Measurements from ENCODE around the gene FCER2. TPM values are rescaled to one million over a fixed set of nuclear protein-coding genes. Genes with fewer than 3 reads are reported as not detected.

The FCER2 gene
- total RNA-seq, 1 experiment from 2014 or later = 0.48 TPM

DNA sequence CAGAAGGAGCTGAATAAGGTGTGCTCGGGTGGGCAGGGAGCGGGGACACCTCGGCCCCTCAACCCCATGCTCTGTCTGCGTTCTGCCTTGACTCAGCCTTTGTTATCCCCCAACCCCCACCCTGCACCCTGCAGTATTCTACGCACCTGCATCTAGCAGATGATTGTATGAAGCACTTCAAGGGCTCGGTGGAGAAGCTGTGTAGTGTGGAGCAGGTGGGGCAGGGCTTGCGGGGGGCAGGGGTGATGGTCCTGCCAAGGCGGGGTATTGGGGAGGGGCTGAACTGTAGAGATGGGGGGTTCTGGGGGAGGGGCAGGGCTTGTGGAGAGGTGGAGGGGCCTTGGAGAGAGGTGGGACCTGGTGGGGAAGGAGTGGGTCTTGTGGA lies 58.9 kb downstream of the FCER2 start:
- peaks cover 7% of the 10 kb centered on the region; the same call in 1 of the 2 replicates for H3K36me3 Mint-ChIP-seq
- TF ChIP-seq ZNF396 (CRISPR knock-in tag; IDR thresholded peaks at IDR 0.05; ENCODE audit: borderline replicate concordance) (no peak), ATF3 (CRISPR knock-in tag; conservative IDR thresholded peaks at IDR 0.05) (no peak), ZNF121 (CRISPR knock-in tag; IDR thresholded peaks at IDR 0.05) (no peak), NFATC4 (CRISPR knock-in tag; IDR thresholded peaks at IDR 0.05) (no peak), E2F5 (CRISPR knock-in tag; IDR thresholded peaks at IDR 0.05) (no peak), ETV6 (CRISPR knock-in tag; IDR thresholded peaks at IDR 0.05) (no peak), ZNF138 (CRISPR knock-in tag; conservative IDR thresholded peaks at IDR 0.05) (no peak), OVOL2 (CRISPR knock-in tag; IDR thresholded peaks at IDR 0.05; ENCODE audit: borderline replicate concordance) (no peak), ZNF281 (CRISPR knock-in tag; IDR thresholded peaks at IDR 0.05) (no peak)
- TF ChIP-seq, protein P1, sequence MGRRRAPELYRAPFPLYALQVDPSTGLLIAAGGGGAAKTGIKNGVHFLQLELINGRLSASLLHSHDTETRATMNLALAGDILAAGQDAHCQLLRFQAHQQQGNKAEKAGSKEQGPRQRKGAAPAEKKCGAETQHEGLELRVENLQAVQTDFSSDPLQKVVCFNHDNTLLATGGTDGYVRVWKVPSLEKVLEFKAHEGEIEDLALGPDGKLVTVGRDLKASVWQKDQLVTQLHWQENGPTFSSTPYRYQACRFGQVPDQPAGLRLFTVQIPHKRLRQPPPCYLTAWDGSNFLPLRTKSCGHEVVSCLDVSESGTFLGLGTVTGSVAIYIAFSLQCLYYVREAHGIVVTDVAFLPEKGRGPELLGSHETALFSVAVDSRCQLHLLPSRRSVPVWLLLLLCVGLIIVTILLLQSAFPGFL (CRISPR knock-in tag; IDR thresholded peaks at IDR 0.05; ENCODE audit: borderline replicate concordance) = no peak
- TF ChIP-seq, protein P2, sequence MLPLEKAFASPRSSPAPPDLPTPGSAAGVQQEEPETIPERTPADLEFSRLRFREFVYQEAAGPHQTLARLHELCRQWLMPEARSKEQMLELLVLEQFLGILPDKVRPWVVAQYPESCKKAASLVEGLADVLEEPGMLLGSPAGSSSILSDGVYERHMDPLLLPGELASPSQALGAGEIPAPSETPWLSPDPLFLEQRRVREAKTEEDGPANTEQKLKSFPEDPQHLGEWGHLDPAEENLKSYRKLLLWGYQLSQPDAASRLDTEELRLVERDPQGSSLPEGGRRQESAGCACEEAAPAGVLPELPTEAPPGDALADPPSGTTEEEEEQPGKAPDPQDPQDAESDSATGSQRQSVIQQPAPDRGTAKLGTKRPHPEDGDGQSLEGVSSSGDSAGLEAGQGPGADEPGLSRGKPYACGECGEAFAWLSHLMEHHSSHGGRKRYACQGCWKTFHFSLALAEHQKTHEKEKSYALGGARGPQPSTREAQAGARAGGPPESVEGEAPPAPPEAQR (CRISPR knock-in tag; IDR thresholded peaks at IDR 0.05) = no peak
- no peaks in the 10 kb centered on the region for H3K4me1 Mint-ChIP-seq
- DNase-seq (ENCODE audit: low spot score) (no peak), ATAC-seq (no peak)
- no peaks in the 10 kb centered on the region for H3K27me3 Mint-ChIP-seq (ENCODE audit: low read depth)
- CTCF ChIA-PET = interaction anchor here (1.4 to 2.8 kb wide), 3 partner anchors 38 to 157 kb away, joined by 3 to 37 read pairs (median 6); partner anchors contain the start of gene TRAPPC5
- no peak overlapping the region for H3K27ac Mint-ChIP-seq
- POLR2A ChIA-PET = no interaction called here
- no peak overlapping the region for H3K4me3 Mint-ChIP-seq
- H3K9me3 Mint-ChIP-seq = peaks cover 8% of the 10 kb centered on the region

DNA sequence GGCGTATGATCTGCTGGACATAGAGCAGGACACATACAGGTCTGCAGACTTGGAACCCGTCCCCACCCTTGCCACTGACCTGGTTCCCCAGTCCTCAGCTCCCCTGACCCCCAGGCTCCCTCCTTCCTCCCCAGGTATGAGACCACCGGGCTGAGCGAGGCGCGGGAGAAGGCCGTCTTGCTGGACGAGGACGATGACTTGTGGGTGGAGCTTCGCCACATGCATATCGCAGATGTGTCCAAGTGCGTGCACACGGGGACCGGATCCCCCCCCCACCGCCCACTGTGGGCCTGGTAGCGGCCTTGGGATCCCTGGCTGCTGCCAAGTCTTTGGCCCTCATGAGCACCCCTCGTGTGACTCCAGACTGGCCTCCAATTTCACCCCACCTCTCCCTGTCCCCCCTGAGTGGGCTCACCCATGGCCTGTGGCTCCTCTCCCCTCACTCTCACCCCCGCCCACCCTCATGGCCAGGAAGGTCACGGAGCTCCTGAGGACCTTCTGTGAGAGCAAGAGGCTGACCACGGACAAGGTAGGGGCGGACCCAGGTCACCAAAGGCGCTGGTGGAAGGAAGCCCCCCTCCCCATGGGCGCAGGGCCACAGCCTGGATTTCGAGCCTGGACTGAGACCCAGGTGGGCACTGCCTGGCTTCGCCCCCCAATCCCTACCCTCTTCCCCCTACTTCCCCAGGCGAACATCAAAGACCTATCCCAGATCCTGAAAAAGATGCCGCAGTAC lies 59.5 kb downstream of the FCER2 start:
- no peak for ATAC-seq
- Mint-ChIP-seq H3K9me3 (peaks cover 8% of the 10 kb centered on the region), H3K4me3 (no peak overlapping the region), H3K4me1 (no peaks in the 10 kb centered on the region), H3K36me3 (peaks cover 7% of the 10 kb centered on the region; the same call in 1 of the 2 replicates), H3K27ac (no peak overlapping the region), H3K27me3 (ENCODE audit: low read depth) (no peaks in the 10 kb centered on the region)
- ChIA-PET POLR2A (no interaction called here), CTCF (interaction anchor here (0.5 to 2.8 kb wide), 7 partner anchors 35 to 353 kb away, joined by 3 to 37 read pairs (median 6); partner anchors contain the start of gene TRAPPC5)
- DNase-seq (ENCODE audit: low spot score) = no peak
- TF ChIP-seq ERG (CRISPR knock-in tag; IDR thresholded peaks at IDR 0.05) = no peak
- TF ChIP-seq NFATC4 (CRISPR knock-in tag; IDR thresholded peaks at IDR 0.05) = no peak
- no peak for TF ChIP-seq ETV6 (CRISPR knock-in tag; IDR thresholded peaks at IDR 0.05)
- no peak for TF ChIP-seq IRF1 (CRISPR knock-in tag; IDR thresholded peaks at IDR 0.05)
- TF ChIP-seq E2F4 (CRISPR knock-in tag; IDR thresholded peaks at IDR 0.05; ENCODE audit: borderline replicate concordance, low read depth) = no peak
- no peak for TF ChIP-seq NR3C1 (CRISPR knock-in tag; conservative IDR thresholded peaks at IDR 0.05; ENCODE audit: low read depth)
- TF ChIP-seq EMX1 (CRISPR knock-in tag; IDR thresholded peaks at IDR 0.05) = no peak
- no peak for TF ChIP-seq MYBL2 (CRISPR knock-in tag; IDR thresholded peaks at IDR 0.05)
- TF ChIP-seq TEAD1 (CRISPR knock-in tag; IDR thresholded peaks at IDR 0.05) = no peak
- no peak for TF ChIP-seq ZNF232 (CRISPR knock-in tag; IDR thresholded peaks at IDR 0.05)
- no peak for TF ChIP-seq CBFB (CRISPR knock-in tag; IDR thresholded peaks at IDR 0.05; ENCODE audit: low read depth)
- TF ChIP-seq ZNF396 (CRISPR knock-in tag; IDR thresholded peaks at IDR 0.05; ENCODE audit: borderline replicate concordance) = no peak
- TF ChIP-seq ZNF138 (CRISPR knock-in tag; conservative IDR thresholded peaks at IDR 0.05) = no peak
- TF ChIP-seq, protein P3, sequence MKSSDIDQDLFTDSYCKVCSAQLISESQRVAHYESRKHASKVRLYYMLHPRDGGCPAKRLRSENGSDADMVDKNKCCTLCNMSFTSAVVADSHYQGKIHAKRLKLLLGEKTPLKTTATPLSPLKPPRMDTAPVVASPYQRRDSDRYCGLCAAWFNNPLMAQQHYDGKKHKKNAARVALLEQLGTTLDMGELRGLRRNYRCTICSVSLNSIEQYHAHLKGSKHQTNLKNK (CRISPR knock-in tag; IDR thresholded peaks at IDR 0.05) = no peak

Data from WTC11 (cell line).